SU-DHL-6 (cell line): ENCODE results near the gene LDAH.
"Not testable (repeated sequence)": the region's sequence is repeated elsewhere in the genome, so short reads cannot be mapped to it uniquely, and the experiment has no call there.

Experiments used
- CTCF ChIP-seq: fragments of 200-600 bp; sonication (generic); IDR thresholded peaks from one replicate; pipeline ENCODE4 v1.5.1; 2017; ENCODE audit warnings: antibody characterized with exemption, mild to moderate bottlenecking, low read length, moderate library complexity; ENCODE audit not compliant: insufficient read depth, poor library complexity, severe bottlenecking
- EZH2phosphoT487 ChIP-seq: fragments of 200-600 bp; sonication (generic), shearing (Covaris generic); conservative IDR thresholded peaks from 2 replicates; pipeline ENCODE4 v1.6.1; 2018; ENCODE audit warnings: mild to moderate bottlenecking, antibody characterized with exemption, low read length, moderate library complexity, mixed read lengths

GRCh38 chr2:20713585-20713984 lies 109.3 kb downstream of the LDAH start:
- TF ChIP-seq CTCF, EZH2phosphoT487: not testable (repeated sequence)
